Right lobe of liver (tissue), 4 donors: Measurements from ENCODE around the gene NCOA3.

ENCODE experiments used
- CTCF ChIP-seq, 4 donors: fragments of 200-600 bp in 3 of 4; fragments of 450-650 bp in 1 of 4; IDR thresholded peaks; one replicate each; pipeline versions ENCODE4 v1.5.1 to v1.8.0; 2016 to 2022; ENCODE audit warnings: antibody characterized with exemption in 4 of 4, mild to moderate bottlenecking in 2 of 4
- POLR2A ChIP-seq: fragments of 450-650 bp; IDR thresholded peaks from one replicate; pipeline ENCODE4 v1.6.1; 2017; ENCODE audit warnings: antibody characterized with exemption, mild to moderate bottlenecking
- donor health status: DM: no; HTN: no; CAD: no.
- donor health status: DM: no; HTN: no; CAD: no.
- donor health status: DM: no; HTN: yes; CAD: no.

- no peak for TF ChIP-seq CTCF (IDR thresholded peaks at IDR 0.05)
- TF ChIP-seq POLR2A, result no peak
These were observed 57.5 kb downstream of the NCOA3 start for GRCh38 chr20:47559141-47559540.
